Peyer's patch (tissue), 4 donors: ENCODE data around the gene SRBD1. TPM values are rescaled to one million over a fixed set of nuclear protein-coding genes. Genes with fewer than 3 reads are reported as not detected.

Source experiments
- DNase-seq, 3 donors: peaks; one replicate each; pipeline ENCODE4 v3.0.0-alpha.2; 2017 to 2019
- H3K27ac ChIP-seq, 4 donors: fragments of 200-600 bp; sonication (generic); one replicate each; pipeline ENCODE4 v1.5.1; 2016 to 2019
- H3K27me3 ChIP-seq, 2 donors: fragments of 200-600 bp; sonication (generic); one replicate each; pipeline ENCODE4 v1.5.1; 2019
- H3K36me3 ChIP-seq, 3 donors: fragments of 200-600 bp; sonication (generic); one replicate each; pipeline ENCODE4 v1.5.1; 2016 to 2019
- H3K4me1 ChIP-seq, 4 donors: fragments of 200-600 bp; sonication (generic); one replicate each; pipeline ENCODE4 v1.5.1; 2016 to 2019
- H3K4me3 ChIP-seq, 4 donors: fragments of 200-600 bp; sonication (generic); 1 replicate in 3 of 4; 2 replicates in 1 of 4; pipeline ENCODE4 v1.5.1; 2016 to 2019; ENCODE audit warnings: mild to moderate bottlenecking in 1 of 4
- H3K9me3 ChIP-seq, 4 donors: fragments of 200-600 bp; sonication (generic); one replicate each; pipeline ENCODE4 v1.5.1; 2016 to 2019; ENCODE audit warnings: mild to moderate bottlenecking in 1 of 4
- POLR2A ChIP-seq, 2 donors: fragments of 450-650 bp; IDR thresholded peaks; one replicate each; pipeline ENCODE4 v1.5.1; 2017; ENCODE audit warnings: antibody characterized with exemption in 2 of 2, mild to moderate bottlenecking in 2 of 2, moderate library complexity in 2 of 2
- total RNA-seq, 4 donors: library from RNA; depleted of rRNA; stranded (reverse); fragments of >200 nt; gene quantifications; one replicate each; pipeline ENCODE4 v1.1.0, GENCODE V29; 2016
- TF ChIP-seq, protein P1 (sequence below), 6 experiments: fragments of 450-650 bp in 4 of 6; fragments of 200-600 bp in 2 of 6; sonication (generic) in 1 of 6; IDR thresholded peaks; one replicate each; pipeline ENCODE4 v1.5.1; 2017 to 2019; ENCODE audit warnings: antibody characterized with exemption in 6 of 6, mild to moderate bottlenecking in 3 of 6, moderate library complexity in 1 of 6

The SRBD1 gene
- total RNA-seq, 4 donors from 2014 or later = 14.9 to 32.2 (median 22.5) TPM

DNA sequence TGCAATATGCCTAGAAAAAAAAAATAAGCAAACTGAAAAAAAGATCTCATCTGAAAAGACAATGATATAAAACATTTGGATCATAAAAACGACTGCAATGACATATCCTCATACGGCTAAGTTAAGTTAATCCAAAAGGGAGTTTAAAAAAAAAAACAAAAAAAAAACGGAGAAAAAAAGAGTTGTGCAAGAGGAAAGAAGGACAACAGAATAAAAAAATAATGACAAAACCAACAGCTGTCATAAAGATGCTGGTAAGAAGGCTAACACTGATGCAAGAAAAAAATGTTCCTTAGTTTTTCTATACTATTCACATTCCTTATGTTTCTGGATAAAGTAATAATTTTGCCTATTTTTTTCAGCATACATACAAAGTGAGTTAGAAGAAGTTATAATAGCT is 192.5 kb downstream of the SRBD1 start:
- no peak for DNase-seq
- no peak for TF ChIP-seq POLR2A (IDR thresholded peaks at IDR 0.05)
- peaks cover 0 to 27% (median 0%) of the 10 kb centered on the region in 3 donors for H3K36me3 ChIP-seq
- H3K27ac ChIP-seq = no peak overlapping the region
- no peaks in the 10 kb centered on the region for H3K9me3 ChIP-seq
- H3K4me1 ChIP-seq = no peaks in the 10 kb centered on the region
- H3K4me3 ChIP-seq = no peak overlapping the region
- no peaks in the 10 kb centered on the region for H3K27me3 ChIP-seq

DNA sequence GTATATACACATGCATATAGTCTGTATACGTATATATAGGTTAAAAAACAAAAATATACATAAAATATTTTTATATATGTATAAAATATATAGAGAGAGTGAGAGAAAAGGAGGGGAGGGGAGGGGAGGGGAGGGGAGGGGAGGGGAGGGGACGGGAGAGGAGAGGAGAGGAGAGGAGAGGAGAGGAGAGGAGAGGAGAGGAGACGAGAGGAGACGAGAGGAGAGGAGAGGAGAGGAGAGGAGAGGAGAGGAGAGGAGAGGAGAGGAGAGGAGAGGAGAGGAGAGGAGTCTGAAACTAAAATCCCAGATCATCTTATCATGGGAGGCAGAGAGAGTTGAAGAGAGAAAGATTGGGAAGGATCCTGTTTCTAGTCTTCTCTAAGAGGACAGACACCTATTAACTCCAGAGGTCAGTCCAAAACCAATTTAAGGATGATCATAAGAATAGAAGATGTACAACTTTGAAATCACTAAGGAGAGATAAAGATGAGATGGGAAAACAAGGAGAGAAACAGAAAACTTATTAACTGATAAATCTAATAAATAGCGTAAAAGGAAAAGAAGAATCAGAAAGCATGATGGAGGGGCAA is 195.4 kb downstream of the SRBD1 start:
- TF ChIP-seq, protein P1, sequence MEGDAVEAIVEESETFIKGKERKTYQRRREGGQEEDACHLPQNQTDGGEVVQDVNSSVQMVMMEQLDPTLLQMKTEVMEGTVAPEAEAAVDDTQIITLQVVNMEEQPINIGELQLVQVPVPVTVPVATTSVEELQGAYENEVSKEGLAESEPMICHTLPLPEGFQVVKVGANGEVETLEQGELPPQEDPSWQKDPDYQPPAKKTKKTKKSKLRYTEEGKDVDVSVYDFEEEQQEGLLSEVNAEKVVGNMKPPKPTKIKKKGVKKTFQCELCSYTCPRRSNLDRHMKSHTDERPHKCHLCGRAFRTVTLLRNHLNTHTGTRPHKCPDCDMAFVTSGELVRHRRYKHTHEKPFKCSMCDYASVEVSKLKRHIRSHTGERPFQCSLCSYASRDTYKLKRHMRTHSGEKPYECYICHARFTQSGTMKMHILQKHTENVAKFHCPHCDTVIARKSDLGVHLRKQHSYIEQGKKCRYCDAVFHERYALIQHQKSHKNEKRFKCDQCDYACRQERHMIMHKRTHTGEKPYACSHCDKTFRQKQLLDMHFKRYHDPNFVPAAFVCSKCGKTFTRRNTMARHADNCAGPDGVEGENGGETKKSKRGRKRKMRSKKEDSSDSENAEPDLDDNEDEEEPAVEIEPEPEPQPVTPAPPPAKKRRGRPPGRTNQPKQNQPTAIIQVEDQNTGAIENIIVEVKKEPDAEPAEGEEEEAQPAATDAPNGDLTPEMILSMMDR (IDR thresholded peaks at IDR 0.05) = no peak
- no peak for DNase-seq
- H3K4me3 ChIP-seq = no peak overlapping the region
- no peaks in the 10 kb centered on the region for H3K9me3 ChIP-seq
- no peaks in the 10 kb centered on the region for H3K27me3 ChIP-seq
- H3K27ac ChIP-seq = no peak overlapping the region
- peaks cover 0 to 37% (median 0%) of the 10 kb centered on the region in 3 donors for H3K36me3 ChIP-seq
- no peaks in the 10 kb centered on the region for H3K4me1 ChIP-seq

DNA sequence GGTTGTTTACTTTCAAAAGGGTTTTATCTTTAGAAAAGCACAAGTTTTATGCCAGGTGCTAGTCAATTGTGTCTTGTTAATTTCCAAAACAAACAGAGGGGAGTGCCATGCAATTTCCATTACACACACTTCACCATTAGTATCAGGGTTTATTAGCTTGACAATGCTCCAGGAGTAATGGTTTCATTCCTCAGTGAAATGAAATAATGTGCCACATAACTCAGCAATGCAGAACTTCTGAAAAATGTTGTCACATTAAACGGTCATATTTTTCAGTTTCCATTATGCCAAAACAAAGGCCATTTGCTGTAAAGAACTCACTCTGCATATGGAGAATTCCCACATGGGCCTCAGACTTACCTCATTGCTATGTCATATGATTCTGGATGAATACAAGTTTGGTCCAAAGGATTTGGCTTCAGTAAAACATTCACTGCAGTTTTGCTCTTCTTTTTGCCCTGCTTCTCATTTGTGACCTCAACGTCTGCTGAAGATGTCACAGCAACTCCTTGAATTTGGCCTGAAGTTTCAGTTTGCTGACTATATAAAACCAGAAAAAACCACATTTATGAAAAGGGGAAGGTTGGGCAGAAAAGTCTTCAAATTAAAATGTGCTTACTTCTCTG is 198.2 kb downstream of the SRBD1 start:
- no peak overlapping the region for H3K27ac ChIP-seq
- DNase-seq = no peak

DNA sequence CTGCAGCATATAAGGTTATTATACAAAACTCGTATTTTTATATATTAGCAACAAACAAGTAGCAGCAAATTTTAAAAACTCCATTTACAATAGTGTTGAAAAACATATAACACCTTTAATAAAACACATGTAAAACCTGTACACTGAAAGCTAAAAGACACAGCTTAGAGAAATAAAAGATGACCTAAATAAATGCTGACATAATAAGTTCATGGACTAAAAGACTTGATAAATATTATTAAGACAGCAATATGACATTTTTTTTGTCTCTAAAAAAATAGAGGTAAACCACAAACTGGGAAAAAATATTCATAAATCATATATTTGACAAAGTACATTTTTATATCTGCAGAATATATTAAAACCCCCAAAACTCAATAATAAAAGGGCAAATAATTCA is 201.4 kb downstream of the SRBD1 start:
- TF ChIP-seq, protein P1 (IDR thresholded peaks at IDR 0.05) = no peak
- no peak for TF ChIP-seq POLR2A (IDR thresholded peaks at IDR 0.05)

More for the DNA sequence above, 198.2 kb downstream of the SRBD1 start:
- Histone ChIP-seq H3K27me3 (no peaks in the 10 kb centered on the region), H3K36me3 (peaks cover 0 to 26% (median 0%) of the 10 kb centered on the region in 3 donors), H3K4me1 (no peaks in the 10 kb centered on the region), H3K4me3 (no peak overlapping the region), H3K9me3 (no peaks in the 10 kb centered on the region)
- TF ChIP-seq, protein P1 (IDR thresholded peaks at IDR 0.05) = no peak
- no peak for TF ChIP-seq POLR2A (IDR thresholded peaks at IDR 0.05)

DNA sequence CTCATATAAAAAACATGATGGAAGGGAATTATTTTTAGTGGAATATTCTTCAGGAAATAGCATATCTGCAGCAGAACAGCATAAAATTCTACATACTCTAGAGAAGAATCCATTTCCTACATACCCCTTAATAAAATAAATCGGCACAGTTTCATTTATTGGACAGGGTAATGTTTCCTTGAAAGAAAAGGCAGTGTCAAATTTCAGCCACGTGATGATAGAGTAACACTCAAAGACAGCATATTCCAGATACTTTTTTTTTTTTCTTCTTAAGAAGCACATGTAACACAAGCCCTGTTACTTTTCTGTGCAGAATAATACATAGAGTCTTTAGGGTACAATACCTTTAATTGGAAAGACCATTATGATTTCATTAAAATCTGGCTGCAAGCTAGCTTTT is 204.4 kb downstream of the SRBD1 start:
- Histone ChIP-seq H3K27ac (no peak overlapping the region), H3K4me3 (no peak overlapping the region), H3K9me3 (no peaks in the 10 kb centered on the region), H3K36me3 (peaks cover 0 to 5% (median 0%) of the 10 kb centered on the region in 3 donors), H3K27me3 (no peaks in the 10 kb centered on the region), H3K4me1 (no peaks in the 10 kb centered on the region)
- DNase-seq = no peak
- TF ChIP-seq, protein P1 (IDR thresholded peaks at IDR 0.05) = no peak
- no peak for TF ChIP-seq POLR2A (IDR thresholded peaks at IDR 0.05)

More for the DNA sequence above, 201.4 kb downstream of the SRBD1 start:
- Histone ChIP-seq H3K27ac (no peak overlapping the region), H3K27me3 (no peaks in the 10 kb centered on the region), H3K4me3 (no peak overlapping the region), H3K4me1 (no peaks in the 10 kb centered on the region), H3K9me3 (no peaks in the 10 kb centered on the region), H3K36me3 (peaks cover 0 to 14% (median 0%) of the 10 kb centered on the region in 3 donors)
- no peak for DNase-seq

DNA sequence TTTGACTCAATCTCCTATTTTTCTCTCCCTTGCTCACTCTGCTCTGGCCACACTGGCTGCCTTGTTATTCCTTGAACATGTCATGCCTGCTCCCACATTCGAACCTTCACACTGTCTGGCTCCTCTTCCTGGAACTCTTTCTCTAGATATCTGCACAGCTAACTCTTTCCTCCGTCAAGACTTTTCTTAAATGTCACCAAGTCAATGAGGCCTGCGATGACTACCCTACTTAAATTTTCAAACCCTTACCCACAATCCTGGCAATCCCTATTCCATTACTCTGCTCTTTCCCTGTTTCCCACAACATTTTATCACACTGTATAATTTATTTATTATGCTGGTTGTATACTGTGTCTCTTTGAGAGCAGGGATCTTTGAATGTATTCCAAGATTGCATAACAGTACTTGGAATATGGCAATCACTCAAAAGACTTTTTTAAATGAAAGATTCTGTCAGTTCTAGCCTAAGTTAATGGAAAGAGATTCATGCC is 206.2 kb downstream of the SRBD1 start:
- Histone ChIP-seq H3K9me3 (no peaks in the 10 kb centered on the region), H3K27ac (no peak overlapping the region), H3K27me3 (no peaks in the 10 kb centered on the region), H3K4me1 (no peaks in the 10 kb centered on the region), H3K36me3 (no peaks in the 10 kb centered on the region), H3K4me3 (no peak overlapping the region)
- TF ChIP-seq, protein P1 (IDR thresholded peaks at IDR 0.05) = no peak
- TF ChIP-seq POLR2A (IDR thresholded peaks at IDR 0.05) = no peak
- no peak for DNase-seq
